Fibroblast of lung (primary cell): ENCODE results near the gene XPNPEP1. TPM values are rescaled to one million over a fixed set of nuclear protein-coding genes. Genes with fewer than 3 reads are reported as not detected.

Experiments
- DNase-seq, 2 donors: peaks; one replicate each; pipeline versions ENCODE4 v3.0.0 to v3.0.0-alpha.2; 2010; ENCODE audit warnings: low read depth in 2 of 2
- H2AFZ ChIP-seq: 2 replicates; pipeline ENCODE4 v1.5.1; 2012; ENCODE audit warnings: low read length, control low read depth, inconsistent platforms
- H3K27ac ChIP-seq: 2 replicates; pipeline ENCODE4 v1.5.1; 2011; ENCODE audit warnings: low read length, control low read depth; ENCODE audit not compliant: insufficient read depth
- H3K27me3 ChIP-seq: 2 replicates; pipeline ENCODE4 v1.5.1; 2011; ENCODE audit warnings: mild to moderate bottlenecking, low read length; ENCODE audit not compliant: control insufficient read depth, insufficient read depth
- H3K36me3 ChIP-seq: 2 replicates; pipeline ENCODE4 v1.5.1; 2011; ENCODE audit warnings: low read length; ENCODE audit not compliant: control insufficient read depth, insufficient read depth
- H3K4me1 ChIP-seq: 2 replicates; pipeline ENCODE4 v1.5.1; 2011; ENCODE audit warnings: low read length; ENCODE audit not compliant: control insufficient read depth, insufficient read depth; ENCODE audit errors: extremely low read depth
- H3K4me2 ChIP-seq: 2 replicates; pipeline ENCODE4 v1.5.1; 2011; ENCODE audit warnings: low read length, control low read depth; ENCODE audit not compliant: insufficient read depth; ENCODE audit errors: extremely low read depth
- H3K4me3 ChIP-seq, 4 experiments: fragments of 200-600 bp in 1 of 4; sonication (generic) in 1 of 4; replicated peaks in 1 of 4; 2 replicates each; pipeline ENCODE4 v1.5.1; 2011 to 2016; ENCODE audit warnings: low read length in 4 of 4, low read depth in 3 of 4, mild to moderate bottlenecking in 3 of 4, control low read depth in 2 of 4, inconsistent platforms in 1 of 4, mixed read lengths in 1 of 4; ENCODE audit not compliant: insufficient read depth in 1 of 4; ENCODE audit errors: control extremely low read depth in 1 of 4
- H3K79me2 ChIP-seq: 2 replicates; pipeline ENCODE4 v1.5.1; 2012; ENCODE audit warnings: mild to moderate bottlenecking, low read length, inconsistent platforms; ENCODE audit not compliant: control insufficient read depth, insufficient read depth
- H3K9ac ChIP-seq: 2 replicates; pipeline ENCODE4 v1.5.1; 2011; ENCODE audit warnings: mild to moderate bottlenecking, low read length, control low read depth; ENCODE audit not compliant: insufficient read depth
- H3K9me3 ChIP-seq: 2 replicates; pipeline ENCODE4 v1.5.1; 2012; ENCODE audit warnings: low read depth, low read length; ENCODE audit not compliant: control insufficient read depth, insufficient read depth
- H4K20me1 ChIP-seq: 2 replicates; pipeline ENCODE4 v1.5.1; 2011; ENCODE audit warnings: low read length; ENCODE audit not compliant: control insufficient read depth, insufficient read depth; ENCODE audit errors: extremely low read depth
- CTCF ChIP-seq, 2 donors: IDR thresholded peaks in 1 of 2; conservative IDR thresholded peaks in 1 of 2; 1 replicate in 1 of 2; 2 replicates in 1 of 2; pipeline ENCODE4 v1.5.1; 2011 to 2012; ENCODE audit warnings: low read length in 2 of 2, control low read depth in 1 of 2, inconsistent platforms in 1 of 2, low read depth in 1 of 2, mild to moderate bottlenecking in 1 of 2
- EZH2 ChIP-seq: IDR thresholded peaks from 2 replicates; pipeline ENCODE4 v1.5.1; 2012; ENCODE audit warnings: low read length, control low read depth, mild to moderate bottlenecking; ENCODE audit errors: missing control alignments
- polyA plus RNA-seq, 2 donors: library from polyadenylated mRNA; depleted of rRNA in 1 of 2; stranded (reverse) in 1 of 2; unstranded in 1 of 2; fragments of >200 nt; gene quantifications; 2 replicates each; pipeline ENCODE4 v1.2.1, GENCODE V29; 2011 to 2012; ENCODE audit warnings: missing spikeins in 1 of 2
- total RNA-seq: library from RNA; depleted of rRNA; stranded (reverse); fragments of >200 nt; gene quantifications from 2 replicates; pipeline ENCODE4 v1.2.1, GENCODE V29; 2014

Gene XPNPEP1
- total and polyA plus RNA-seq, 2 donors (not counting 1 experiment from before 2014, with no cell fraction given) = 86.5 to 119 TPM

- no peak overlapping the region for H3K27ac ChIP-seq
- TF ChIP-seq EZH2 = no peak
- no peak for TF ChIP-seq CTCF (conservative IDR thresholded peaks at IDR 0.05 in 1 of 2, IDR thresholded peaks at IDR 0.05 in 1 of 2; ENCODE audit: low read depth in 1 of 2, low read length in 2 of 2)
Measured at GRCh38 chr10:109820620-109821405, 102.5 kb downstream of the XPNPEP1 start.

DNA sequence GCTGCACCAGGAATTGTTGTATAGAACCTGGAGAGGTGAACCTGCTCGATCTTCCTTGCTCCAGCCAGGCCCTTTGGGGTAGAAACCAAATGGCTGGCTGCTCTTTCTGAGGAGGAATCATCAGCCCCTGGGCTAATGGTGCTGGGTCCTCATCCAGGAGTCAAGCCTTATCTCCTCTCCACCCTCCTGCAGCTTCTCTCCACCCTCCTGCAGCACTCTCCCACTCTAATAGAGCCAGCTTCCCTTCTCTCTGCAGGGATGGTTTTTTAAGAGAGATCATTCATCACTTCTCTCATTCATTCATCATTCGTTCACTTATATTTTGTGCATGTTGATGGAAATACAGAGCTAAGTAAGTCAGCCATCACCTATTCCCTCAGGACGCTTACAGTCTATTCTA is 103.5 kb downstream of the XPNPEP1 start:
- no peak overlapping the region for H3K27ac ChIP-seq
- no peak overlapping the region for H2AFZ ChIP-seq
- H3K36me3 ChIP-seq = no peaks in the 10 kb centered on the region
- TF ChIP-seq CTCF (conservative IDR thresholded peaks at IDR 0.05 in 1 of 2, IDR thresholded peaks at IDR 0.05 in 1 of 2; ENCODE audit: low read depth in 1 of 2, low read length in 2 of 2) = no peak
- no peak for TF ChIP-seq EZH2
- H3K4me2 ChIP-seq = no peak overlapping the region
- H3K9me3 ChIP-seq = no peaks in the 10 kb centered on the region
- no peak for DNase-seq
- H3K27me3 ChIP-seq = no peaks in the 10 kb centered on the region
- H4K20me1 ChIP-seq = no peaks in the 10 kb centered on the region
- H3K79me2 ChIP-seq = no peaks in the 10 kb centered on the region
- no peak overlapping the region for H3K9ac ChIP-seq
- no peak overlapping the region for H3K4me3 ChIP-seq
- H3K4me1 ChIP-seq = no peaks in the 10 kb centered on the region

More at GRCh38 chr10:109820620-109821405, 102.5 kb downstream of the XPNPEP1 start:
- no peak overlapping the region for H3K4me3 ChIP-seq
- no peak overlapping the region for H2AFZ ChIP-seq
- no peaks in the 10 kb centered on the region for H3K79me2 ChIP-seq
- H4K20me1 ChIP-seq = no peaks in the 10 kb centered on the region
- H3K27me3 ChIP-seq = no peaks in the 10 kb centered on the region
- H3K36me3 ChIP-seq = no peaks in the 10 kb centered on the region
- DNase-seq = no peak
- H3K9me3 ChIP-seq = no peaks in the 10 kb centered on the region
- H3K4me1 ChIP-seq = no peaks in the 10 kb centered on the region
- H3K9ac ChIP-seq = no peak overlapping the region
- no peak overlapping the region for H3K4me2 ChIP-seq

Other genes with a start within 250 kb of the XPNPEP1 start
- 93.0 and 114 TPM in 2 replicates for gene ADD3, start 84.5 kb upstream of the XPNPEP1 start, total RNA-seq
- gene ADD3, start 84.5 kb upstream of the XPNPEP1 start, polyA plus RNA-seq = 213 and 416 TPM in 2 replicates